B cell (primary cell): ENCODE measurements around the gene NIP7.

ENCODE experiments used
- CTCF ChIP-seq: fragments of 200-600 bp; IDR thresholded peaks from one replicate; pipeline ENCODE4 v1.8.0; 2022; ENCODE audit warnings: antibody characterized with exemption, mild to moderate bottlenecking
- EZH2 ChIP-seq: IDR thresholded peaks from 2 replicates; pipeline ENCODE4 v1.6.1; 2012; ENCODE audit warnings: borderline replicate concordance, low read depth, mild to moderate bottlenecking, moderate library complexity, low read length; ENCODE audit not compliant: insufficient read depth, poor library complexity, severe bottlenecking

DNA sequence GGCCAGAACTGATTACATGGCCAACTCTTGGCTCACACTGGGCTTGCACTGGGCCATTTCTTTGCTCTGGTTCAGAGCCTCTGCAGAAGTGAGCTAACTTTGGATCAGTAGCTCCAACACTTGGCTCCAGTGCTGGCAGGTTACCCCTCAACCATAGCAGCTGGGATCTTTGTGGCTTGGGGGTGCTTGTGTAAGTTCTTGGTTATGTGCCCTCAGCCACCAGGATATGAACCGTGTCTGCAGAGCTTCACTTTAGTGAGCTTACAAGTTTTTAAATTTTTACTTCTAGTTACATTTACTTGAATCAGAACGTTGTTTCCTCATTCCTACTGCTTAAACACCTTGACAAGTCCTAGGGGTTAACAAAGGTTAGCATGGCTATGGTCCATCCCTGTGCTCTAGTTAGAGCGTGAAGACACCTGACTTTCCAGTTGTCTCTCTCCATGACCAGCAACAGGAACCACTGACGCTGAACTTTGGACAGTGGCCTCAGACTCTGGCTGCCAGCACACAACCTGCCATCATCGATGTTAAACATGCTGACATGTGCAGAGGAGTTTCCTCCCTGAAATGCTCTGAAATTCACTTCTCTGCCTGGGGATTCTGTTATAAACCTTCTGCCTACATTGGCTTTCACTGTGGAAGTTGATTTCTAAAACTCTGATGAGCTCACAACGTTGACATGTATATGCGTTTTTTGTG is 13.2 kb upstream of the NIP7 start:
- TF ChIP-seq CTCF (no peak), EZH2 (no peak)
